ENCODE data around the gene LMAN2.

Gene LMAN2

GRCh38 chr5:177300236-177300880, 51.1 kb downstream of the LMAN2 start:
- H3K4me1 ChIP-seq (ENCODE audit: control insufficient read depth, low read length): peaks cover 71% of the 10 kb centered on the region
- peak overlapping the region; percentile 76 for H3K4me2 ChIP-seq (ENCODE audit: low read length)
- peaks cover 79% of the 10 kb centered on the region for H3K36me3 ChIP-seq (ENCODE audit: control insufficient read depth, low read length)
- TF ChIP-seq EZH2phosphoT487 (IDR thresholded peaks at IDR 0.05; ENCODE audit: borderline replicate concordance, low read length): no peak
- TF ChIP-seq, protein P1, sequence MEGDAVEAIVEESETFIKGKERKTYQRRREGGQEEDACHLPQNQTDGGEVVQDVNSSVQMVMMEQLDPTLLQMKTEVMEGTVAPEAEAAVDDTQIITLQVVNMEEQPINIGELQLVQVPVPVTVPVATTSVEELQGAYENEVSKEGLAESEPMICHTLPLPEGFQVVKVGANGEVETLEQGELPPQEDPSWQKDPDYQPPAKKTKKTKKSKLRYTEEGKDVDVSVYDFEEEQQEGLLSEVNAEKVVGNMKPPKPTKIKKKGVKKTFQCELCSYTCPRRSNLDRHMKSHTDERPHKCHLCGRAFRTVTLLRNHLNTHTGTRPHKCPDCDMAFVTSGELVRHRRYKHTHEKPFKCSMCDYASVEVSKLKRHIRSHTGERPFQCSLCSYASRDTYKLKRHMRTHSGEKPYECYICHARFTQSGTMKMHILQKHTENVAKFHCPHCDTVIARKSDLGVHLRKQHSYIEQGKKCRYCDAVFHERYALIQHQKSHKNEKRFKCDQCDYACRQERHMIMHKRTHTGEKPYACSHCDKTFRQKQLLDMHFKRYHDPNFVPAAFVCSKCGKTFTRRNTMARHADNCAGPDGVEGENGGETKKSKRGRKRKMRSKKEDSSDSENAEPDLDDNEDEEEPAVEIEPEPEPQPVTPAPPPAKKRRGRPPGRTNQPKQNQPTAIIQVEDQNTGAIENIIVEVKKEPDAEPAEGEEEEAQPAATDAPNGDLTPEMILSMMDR (IDR thresholded peaks at IDR 0.05; ENCODE audit: low read depth, low read length, poor library complexity, severe bottlenecking): no peak
- no peaks in the 10 kb centered on the region for H3K9me2 ChIP-seq (replicated peaks; ENCODE audit: control insufficient read depth, low read length)
- peak overlapping the region; percentile 69 for H3K27ac ChIP-seq (ENCODE audit: low read depth, low read length)
- H3K9me3 ChIP-seq (ENCODE audit: control insufficient read depth, insufficient read depth, low read length): no peaks in the 10 kb centered on the region
- H4K20me1 ChIP-seq (ENCODE audit: control insufficient read depth, insufficient read depth, low read depth, low read length): peaks cover 13% of the 10 kb centered on the region; the same call in 1 of the 2 replicates
- H3K4me3 ChIP-seq (ENCODE audit: low read length): peak overlapping the region; percentile 35
- H3K79me2 ChIP-seq (ENCODE audit: control insufficient read depth, low read length): peaks cover 52% of the 10 kb centered on the region
- no peaks in the 10 kb centered on the region for H3K27me3 ChIP-seq (ENCODE audit: control insufficient read depth, low read length)
- peaks cover 39% of the 10 kb centered on the region for H3F3A ChIP-seq (ENCODE audit: control insufficient read depth, insufficient read depth)

DNA sequence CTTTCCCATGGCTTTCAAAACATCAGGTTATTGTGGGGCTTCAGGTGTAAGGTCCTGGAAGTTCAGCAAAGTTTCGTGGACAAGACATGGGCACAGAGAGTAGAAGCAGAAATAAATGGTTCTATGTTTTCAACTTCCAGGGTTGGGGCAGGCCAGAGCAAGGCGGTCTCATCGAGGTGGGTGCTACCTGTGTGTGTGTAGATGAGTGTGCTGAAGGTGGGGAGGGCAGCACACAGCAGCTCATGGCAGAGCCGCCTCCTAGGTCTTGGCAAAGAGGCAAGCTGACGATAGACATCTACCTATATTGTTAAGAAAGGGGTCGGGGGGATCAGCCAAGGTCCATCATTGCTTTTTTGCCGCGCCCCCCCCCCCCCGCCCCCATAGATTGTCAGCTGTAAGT, 51.8 kb downstream of the LMAN2 start:
- H3K27ac ChIP-seq (ENCODE audit: low read depth, low read length): peak overlapping the region; percentile 69
- peak overlapping the region; percentile 76 for H3K4me2 ChIP-seq (ENCODE audit: low read length)
- peaks cover 7% of the 10 kb centered on the region; the same call in 1 of the 2 replicates for H4K20me1 ChIP-seq (ENCODE audit: control insufficient read depth, insufficient read depth, low read depth, low read length)
- peaks cover 46% of the 10 kb centered on the region for H3K79me2 ChIP-seq (ENCODE audit: control insufficient read depth, low read length)
- no peaks in the 10 kb centered on the region for H3K9me2 ChIP-seq (replicated peaks; ENCODE audit: control insufficient read depth, low read length)
- H3K9me3 ChIP-seq (ENCODE audit: control insufficient read depth, insufficient read depth, low read length): no peaks in the 10 kb centered on the region
- no peak for TF ChIP-seq EZH2phosphoT487 (IDR thresholded peaks at IDR 0.05; ENCODE audit: borderline replicate concordance, low read length)
- TF ChIP-seq, protein P1 (IDR thresholded peaks at IDR 0.05; ENCODE audit: low read depth, low read length, poor library complexity, severe bottlenecking): no peak
- peaks cover 79% of the 10 kb centered on the region for H3K36me3 ChIP-seq (ENCODE audit: control insufficient read depth, low read length)
- H3F3A ChIP-seq (ENCODE audit: control insufficient read depth, insufficient read depth): peaks cover 39% of the 10 kb centered on the region
- H3K4me1 ChIP-seq (ENCODE audit: control insufficient read depth, low read length): peaks cover 68% of the 10 kb centered on the region
- peak overlapping the region; percentile 37 for H3K4me3 ChIP-seq (ENCODE audit: low read length)
- no peaks in the 10 kb centered on the region for H3K27me3 ChIP-seq (ENCODE audit: control insufficient read depth, low read length)

DNA sequence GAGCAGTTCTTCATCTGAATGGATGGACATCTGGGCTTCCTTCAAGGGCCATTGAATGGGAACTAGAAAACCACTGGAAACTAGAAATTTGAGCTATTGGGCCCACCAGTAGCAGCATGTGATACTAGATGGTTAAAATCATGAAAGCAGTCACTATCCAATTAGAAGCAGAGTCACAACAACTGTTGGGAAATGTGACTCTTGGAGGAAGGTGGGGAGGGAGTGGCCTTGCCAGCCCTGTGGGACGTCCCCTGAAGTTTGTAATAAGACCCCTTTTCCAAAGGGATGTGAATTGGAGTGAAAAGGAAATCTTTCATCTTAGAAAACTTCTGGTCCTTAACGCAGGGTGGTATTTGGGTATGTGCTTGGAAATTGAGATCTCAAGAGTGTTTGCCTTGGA, 53.5 kb downstream of the LMAN2 start:
- Histone ChIP-seq H3K4me1 (ENCODE audit: control insufficient read depth, low read length) (peaks cover 68% of the 10 kb centered on the region), H3K79me2 (ENCODE audit: control insufficient read depth, low read length) (peaks cover 28% of the 10 kb centered on the region), H3K27me3 (ENCODE audit: control insufficient read depth, low read length) (no peaks in the 10 kb centered on the region), H3K9me3 (ENCODE audit: control insufficient read depth, insufficient read depth, low read length) (no peaks in the 10 kb centered on the region), H4K20me1 (ENCODE audit: control insufficient read depth, insufficient read depth, low read depth, low read length) (peaks cover 5% of the 10 kb centered on the region; the same call in 1 of the 2 replicates), H3F3A (ENCODE audit: control insufficient read depth, insufficient read depth) (peaks cover 39% of the 10 kb centered on the region), H3K4me2 (ENCODE audit: low read length) (no peak overlapping the region), H3K9me2 (replicated peaks; ENCODE audit: control insufficient read depth, low read length) (no peaks in the 10 kb centered on the region), H3K4me3 (ENCODE audit: low read length) (no peak overlapping the region), H3K27ac (ENCODE audit: low read depth, low read length) (0 out of 2 replicates have a peak overlapping the region, but pooled peaks have one; percentile 69), H3K36me3 (ENCODE audit: control insufficient read depth, low read length) (peaks cover 82% of the 10 kb centered on the region)
- TF ChIP-seq, protein P1 (IDR thresholded peaks at IDR 0.05; ENCODE audit: low read depth, low read length, poor library complexity, severe bottlenecking): no peak
- no peak for TF ChIP-seq EZH2phosphoT487 (IDR thresholded peaks at IDR 0.05; ENCODE audit: borderline replicate concordance, low read length)
